Measurements from ENCODE around the gene SKIDA1. TPM values are rescaled to one million over a fixed set of nuclear protein-coding genes. Genes with fewer than 3 reads are reported as not detected.

Gene SKIDA1
- total RNA-seq, 1 donor from 2014 or later, result 127 TPM

DNA sequence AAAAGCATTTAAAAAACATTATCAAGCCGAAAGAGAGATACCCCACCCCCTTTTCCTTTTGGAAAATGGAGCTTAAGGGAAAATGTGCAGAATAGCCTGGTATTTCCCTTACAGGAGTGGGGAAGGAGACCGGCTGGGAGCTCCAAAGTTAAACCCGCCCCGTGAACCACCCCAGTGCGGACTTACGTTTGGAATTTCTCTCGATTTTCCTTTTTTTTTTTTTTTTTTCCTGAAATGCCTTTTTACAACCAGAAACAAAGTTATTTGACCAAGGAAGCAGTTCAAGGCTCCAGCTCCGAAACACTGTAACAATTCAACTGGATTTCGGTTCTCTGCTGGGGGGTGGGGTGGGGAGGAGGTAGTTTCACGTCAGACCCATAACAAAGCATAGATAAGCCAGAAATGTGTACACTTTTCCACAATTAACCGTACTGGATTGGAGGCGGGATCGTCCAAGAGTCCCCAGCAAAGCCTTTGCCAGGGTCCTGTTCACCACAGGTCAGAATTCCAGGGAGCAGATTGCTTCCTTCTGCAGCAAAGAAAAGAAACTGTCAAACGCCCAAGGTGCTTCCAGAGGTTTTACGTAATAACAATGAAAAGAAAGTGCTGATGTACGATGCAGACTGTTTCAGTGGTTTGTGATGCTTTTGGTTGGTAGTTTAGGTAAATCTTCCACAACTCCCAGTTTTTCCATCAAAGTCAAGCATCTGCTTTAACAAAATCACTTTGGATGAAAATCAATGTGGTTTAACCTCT lies 6.7 kb downstream of the SKIDA1 start:
- Histone ChIP-seq H3K4me1 (peaks cover 46% of the 10 kb centered on the region), H3K27ac (peak overlapping the region; percentile 93), H3K36me3 (peaks cover 18% of the 10 kb centered on the region), H3F3A (ENCODE audit: low read depth) (peaks cover 89% of the 10 kb centered on the region), H3K9ac (peak overlapping the region; percentile 11), H3K4me3 (peak overlapping the region; percentile 99), H3K79me2 (ENCODE audit: low read depth) (peaks cover 100% of the 10 kb centered on the region), H4K20me1 (ENCODE audit: low read depth) (peaks cover 38% of the 10 kb centered on the region), H3K9me3 (ENCODE audit: low read depth) (no peaks in the 10 kb centered on the region), H2AFZ (replicated peaks) (no peak overlapping the region), H3K4me2 (peak overlapping the region; percentile 83), H3K27me3 (no peaks in the 10 kb centered on the region)
- peak overlapping the region; percentile 99 for H3K27ac Mint-ChIP-seq
- peaks cover 7% of the 10 kb centered on the region for H3K27me3 Mint-ChIP-seq (ENCODE audit: insufficient read depth, low read depth)
- no peak for TF ChIP-seq CTCF (IDR thresholded peaks at IDR 0.05)
- no peak for TF ChIP-seq EZH2 (IDR thresholded peaks at IDR 0.05)
- no peak for TF ChIP-seq EZH2phosphoT487 (IDR thresholded peaks at IDR 0.05)
- H3K9me3 Mint-ChIP-seq, result peaks cover 2% of the 10 kb centered on the region
- H3K36me3 Mint-ChIP-seq, result peaks cover 27% of the 10 kb centered on the region
- H3K4me3 Mint-ChIP-seq, result peak overlapping the region; percentile 99
- DNase-seq (ENCODE audit: low spot score), result peak; percentile 65
- peaks cover 49% of the 10 kb centered on the region for H3K4me1 Mint-ChIP-seq

- Histone ChIP-seq H3K79me2 (ENCODE audit: low read depth) (peaks cover 100% of the 10 kb centered on the region), H3K4me2 (peak overlapping the region; percentile 83), H3K36me3 (peaks cover 24% of the 10 kb centered on the region), H3K9me3 (ENCODE audit: low read depth) (no peaks in the 10 kb centered on the region), H3K27me3 (no peaks in the 10 kb centered on the region), H3F3A (ENCODE audit: low read depth) (peaks cover 86% of the 10 kb centered on the region), H4K20me1 (ENCODE audit: low read depth) (peaks cover 44% of the 10 kb centered on the region), H3K27ac (peak overlapping the region; percentile 93), H2AFZ (replicated peaks) (no peak overlapping the region), H3K4me1 (peaks cover 40% of the 10 kb centered on the region), H3K9ac (no peak overlapping the region), H3K4me3 (peak overlapping the region; percentile 99)
- DNase-seq (ENCODE audit: low spot score), result peak; percentile 67
- peaks cover 2% of the 10 kb centered on the region for H3K9me3 Mint-ChIP-seq
- peak overlapping the region; percentile 99 for H3K4me3 Mint-ChIP-seq
- H3K36me3 Mint-ChIP-seq, result peaks cover 31% of the 10 kb centered on the region
- TF ChIP-seq EZH2phosphoT487 (IDR thresholded peaks at IDR 0.05) (no peak), EZH2 (IDR thresholded peaks at IDR 0.05) (no peak), CTCF (IDR thresholded peaks at IDR 0.05) (no peak)
- H3K4me1 Mint-ChIP-seq, result peaks cover 43% of the 10 kb centered on the region
- peaks cover 7% of the 10 kb centered on the region for H3K27me3 Mint-ChIP-seq (ENCODE audit: insufficient read depth, low read depth)
- peak overlapping the region; percentile 99 for H3K27ac Mint-ChIP-seq
Measured at GRCh38 chr10:21518149-21518640, 7.3 kb downstream of the SKIDA1 start.

DNA sequence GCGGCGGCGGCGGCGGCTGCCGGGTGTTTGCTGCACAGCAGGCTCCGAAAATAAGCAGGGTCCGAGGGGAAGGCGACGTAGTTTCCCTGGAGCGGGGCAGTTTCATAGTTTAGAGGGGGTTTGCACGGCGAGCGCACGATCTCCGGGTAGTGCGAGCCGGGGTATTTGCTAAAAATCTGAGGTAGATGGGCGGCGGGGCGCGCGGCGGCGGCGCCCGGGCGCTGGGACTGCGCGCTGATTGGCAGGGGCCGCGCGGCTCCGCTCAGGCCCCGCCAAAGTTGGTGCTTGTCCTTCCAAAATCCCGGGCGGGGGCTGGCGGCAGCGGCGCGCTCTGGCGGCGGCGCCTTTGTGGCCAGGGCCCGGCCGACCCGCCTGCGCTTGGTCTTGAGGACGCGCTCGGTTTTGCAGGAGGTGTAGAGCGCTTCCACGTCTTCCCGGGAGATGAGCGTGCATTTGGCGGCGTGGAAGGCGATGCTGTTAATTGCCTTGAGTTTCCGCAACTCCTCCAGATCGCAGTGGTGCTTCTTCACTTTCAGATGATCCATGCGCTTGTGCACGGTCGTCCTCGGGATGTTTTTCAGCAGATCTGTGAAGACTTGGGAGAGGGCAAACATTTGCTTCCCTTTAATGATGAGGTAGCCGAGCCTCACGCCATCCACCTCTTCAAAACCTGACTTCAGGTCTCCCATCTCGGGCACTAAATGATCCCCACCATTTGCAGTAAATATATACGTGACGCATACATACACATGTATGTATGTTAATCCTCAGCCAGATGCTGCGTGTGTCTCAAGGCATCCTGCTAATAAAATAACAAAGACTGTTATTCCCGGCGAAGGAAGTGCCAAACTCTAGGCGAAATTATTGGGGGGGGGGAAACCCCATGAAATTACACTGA lies 8.1 kb downstream of the SKIDA1 start:
- TF ChIP-seq CTCF (IDR thresholded peaks at IDR 0.05) (no peak), EZH2phosphoT487 (IDR thresholded peaks at IDR 0.05) (no peak), EZH2 (IDR thresholded peaks at IDR 0.05) (no peak)
- Histone ChIP-seq H3K27ac (peak overlapping the region; percentile 93), H3K79me2 (ENCODE audit: low read depth) (peaks cover 100% of the 10 kb centered on the region)

More for the DNA sequence above, 8.1 kb downstream of the SKIDA1 start:
- Histone ChIP-seq H3K9me3 (ENCODE audit: low read depth) (no peaks in the 10 kb centered on the region), H3K27me3 (no peaks in the 10 kb centered on the region), H3K9ac (peak overlapping the region; percentile 15), H2AFZ (replicated peaks) (no peak overlapping the region), H3K4me2 (peak overlapping the region; percentile 83), H3F3A (ENCODE audit: low read depth) (peaks cover 86% of the 10 kb centered on the region), H4K20me1 (ENCODE audit: low read depth) (peaks cover 52% of the 10 kb centered on the region), H3K4me1 (peaks cover 32% of the 10 kb centered on the region), H3K4me3 (peak overlapping the region; percentile 99), H3K36me3 (peaks cover 32% of the 10 kb centered on the region)
- Mint-ChIP-seq H3K27ac (peak overlapping the region; percentile 99), H3K27me3 (ENCODE audit: insufficient read depth, low read depth) (peaks cover 7% of the 10 kb centered on the region), H3K4me1 (peaks cover 39% of the 10 kb centered on the region), H3K9me3 (peaks cover 2% of the 10 kb centered on the region), H3K4me3 (peak overlapping the region; percentile 99), H3K36me3 (peaks cover 37% of the 10 kb centered on the region)
- peak; percentile 86 for DNase-seq (ENCODE audit: low spot score)

All from neural progenitor cell (in vitro differentiated cells).